ENCODE results near the gene UBASH3A.

DNA sequence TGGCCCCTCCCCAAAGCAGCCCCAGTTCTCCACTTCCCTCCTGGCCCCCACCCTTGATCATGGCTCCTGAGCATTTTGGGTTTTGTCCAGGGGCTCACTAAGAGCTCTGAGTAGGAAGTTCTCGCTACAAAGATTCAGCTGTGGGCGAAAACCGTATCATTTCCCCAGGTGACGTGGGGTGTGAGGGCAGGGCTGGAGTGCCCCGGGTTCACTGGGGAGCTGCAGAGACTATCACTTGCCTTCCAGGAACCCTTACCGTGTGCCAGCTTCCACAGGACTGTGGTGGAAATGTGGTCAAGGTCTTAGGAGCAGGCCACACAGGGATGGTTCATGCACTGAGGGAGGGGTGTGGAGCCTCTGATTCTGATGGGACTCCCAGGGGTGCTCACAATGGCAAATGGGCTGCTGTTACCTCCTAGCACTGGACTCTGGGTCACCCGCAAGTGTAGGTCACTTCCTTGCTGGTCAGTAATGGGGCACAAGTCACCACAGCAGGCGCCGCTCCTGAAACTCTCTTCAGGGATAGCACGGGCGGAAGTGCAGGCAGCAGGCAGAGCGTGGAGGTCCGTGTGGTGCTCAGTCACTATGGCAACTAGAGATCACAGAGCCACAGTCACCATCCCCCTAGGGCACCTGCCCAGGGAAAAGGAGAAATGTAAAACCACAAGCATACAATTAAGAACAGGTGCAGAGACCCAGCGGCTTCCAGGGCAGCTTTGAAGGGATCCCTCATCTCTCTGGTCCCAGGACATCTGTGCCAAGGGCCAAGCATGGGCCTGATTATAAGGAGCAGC is 56.9 kb downstream of the UBASH3A start:
- TF ChIP-seq, protein P1, sequence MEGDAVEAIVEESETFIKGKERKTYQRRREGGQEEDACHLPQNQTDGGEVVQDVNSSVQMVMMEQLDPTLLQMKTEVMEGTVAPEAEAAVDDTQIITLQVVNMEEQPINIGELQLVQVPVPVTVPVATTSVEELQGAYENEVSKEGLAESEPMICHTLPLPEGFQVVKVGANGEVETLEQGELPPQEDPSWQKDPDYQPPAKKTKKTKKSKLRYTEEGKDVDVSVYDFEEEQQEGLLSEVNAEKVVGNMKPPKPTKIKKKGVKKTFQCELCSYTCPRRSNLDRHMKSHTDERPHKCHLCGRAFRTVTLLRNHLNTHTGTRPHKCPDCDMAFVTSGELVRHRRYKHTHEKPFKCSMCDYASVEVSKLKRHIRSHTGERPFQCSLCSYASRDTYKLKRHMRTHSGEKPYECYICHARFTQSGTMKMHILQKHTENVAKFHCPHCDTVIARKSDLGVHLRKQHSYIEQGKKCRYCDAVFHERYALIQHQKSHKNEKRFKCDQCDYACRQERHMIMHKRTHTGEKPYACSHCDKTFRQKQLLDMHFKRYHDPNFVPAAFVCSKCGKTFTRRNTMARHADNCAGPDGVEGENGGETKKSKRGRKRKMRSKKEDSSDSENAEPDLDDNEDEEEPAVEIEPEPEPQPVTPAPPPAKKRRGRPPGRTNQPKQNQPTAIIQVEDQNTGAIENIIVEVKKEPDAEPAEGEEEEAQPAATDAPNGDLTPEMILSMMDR (conservative IDR thresholded peaks at IDR 0.05; ENCODE audit: low read length), result no peak
- TF ChIP-seq EZH2phosphoT487 (IDR thresholded peaks at IDR 0.05; ENCODE audit: borderline replicate concordance, low read depth, low read length), result no peak
